HG02588 (cell line): ENCODE data around the gene YOD1.

Experiments
- ATAC-seq: cut with Tn5 transposase; IDR thresholded peaks from one replicate; pipeline ENCODE4 v1.9.1; 2021; ENCODE audit warnings: mild to moderate bottlenecking, moderate library complexity; ENCODE audit not compliant: unreplicated experiment

YOD1 gene

GRCh38 chr1:207051191-207051943 lies at the start of gene YOD1:
YOD1 (minus strand) TSS chr1:207051208; CDS start chr1:207051030, 178 bp downstream.
- no peak for ATAC-seq

GRCh38 chr1:207097871-207098324 lies 46.9 kb upstream of the YOD1 start:
- ATAC-seq = peak; percentile 92

- ATAC-seq = no peak
These were observed 42.9 kb upstream of the YOD1 start for GRCh38 chr1:207093944-207094343.

GRCh38 chr1:207091200-207091908 lies 40.3 kb upstream of the YOD1 start:
- ATAC-seq = no peak

- no peak for ATAC-seq
These were observed 38.8 kb upstream of the YOD1 start for GRCh38 chr1:207089627-207090355.

- ATAC-seq = no peak
These were observed 38.0 kb upstream of the YOD1 start, which contains the start of gene C4BPB for GRCh38 chr1:207088701-207089626. C4BPB (plus strand) TSS chr1:207088860; CDS start chr1:207089532, 672 bp downstream.

GRCh38 chr1:207088161-207088560 lies 37.2 kb upstream of the YOD1 start:
- ATAC-seq = no peak

GRCh38 chr1:207085887-207086286 lies 34.9 kb upstream of the YOD1 start:
- no peak for ATAC-seq

- ATAC-seq = no peak
These were observed 33.7 kb upstream of the YOD1 start for GRCh38 chr1:207084701-207085180.

- no peak for ATAC-seq
These were observed 33.2 kb upstream of the YOD1 start for GRCh38 chr1:207084232-207084631.

GRCh38 chr1:207081806-207082205 lies 30.8 kb upstream of the YOD1 start:
- ATAC-seq = no peak

GRCh38 chr1:207081088-207081487 lies 30.1 kb upstream of the YOD1 start:
- no peak for ATAC-seq

- no peak for ATAC-seq
These were observed 28.8 kb upstream of the YOD1 start for GRCh38 chr1:207079706-207080241.

GRCh38 chr1:207078578-207079132 lies 27.6 kb upstream of the YOD1 start:
- ATAC-seq = no peak

- ATAC-seq = no peak
These were observed 26.7 kb upstream of the YOD1 start for GRCh38 chr1:207077470-207078377.

GRCh38 chr1:207077012-207077411 lies 26.0 kb upstream of the YOD1 start:
- no peak for ATAC-seq

GRCh38 chr1:207076181-207076955 lies 25.4 kb upstream of the YOD1 start:
- ATAC-seq = no peak
